GM12878 (cell line): Measurements from ENCODE around the gene TMEM138. TPM values are rescaled to one million over a fixed set of nuclear protein-coding genes. Genes with fewer than 3 reads are reported as not detected.
A peak's percentile ranks its signal among the peaks of the same experiment; 100 is the strongest.

Source experiments
- ATF7 ChIP-seq: fragments of 450-650 bp; IDR thresholded peaks from 2 replicates; pipeline ENCODE4 v1.6.1; 2016; ENCODE audit warnings: low read depth, mild to moderate bottlenecking
- CHD2 ChIP-seq: IDR thresholded peaks from 2 replicates; pipeline ENCODE4 v1.6.1; 2011; ENCODE audit warnings: low read depth, low read length, improper control_type of control experiment, borderline replicate concordance
- CHD4 ChIP-seq: fragments of 200-600 bp; sonication (generic); IDR thresholded peaks from 2 replicates; pipeline ENCODE4 v1.6.1; 2016; ENCODE audit warnings: mild to moderate bottlenecking
- ESRRA ChIP-seq: IDR thresholded peaks from 2 replicates; pipeline ENCODE4 v1.6.1; 2012; ENCODE audit warnings: mild to moderate bottlenecking, low read length, improper control_type of control experiment
- ETV6 ChIP-seq, 2 experiments: fragments of 450-650 bp in 1 of 2; IDR thresholded peaks in 1 of 2; conservative IDR thresholded peaks in 1 of 2; 2 replicates each; pipeline ENCODE4 v1.6.1; 2014; ENCODE audit warnings: antibody characterized with exemption in 1 of 2, borderline replicate concordance in 1 of 2, low read depth in 1 of 2, mild to moderate bottlenecking in 1 of 2, moderate library complexity in 1 of 2
- EZH2 ChIP-seq: IDR thresholded peaks from 2 replicates; pipeline ENCODE4 v1.6.1; 2012; ENCODE audit warnings: low read depth, mild to moderate bottlenecking, control low read depth, inconsistent platforms, low read length, borderline replicate concordance; ENCODE audit not compliant: control insufficient read depth
- FOXM1 ChIP-seq: IDR thresholded peaks from 2 replicates; pipeline ENCODE4 v1.6.1; 2012; ENCODE audit warnings: low read depth, mild to moderate bottlenecking, inconsistent platforms, low read length, moderate library complexity
- GABPA ChIP-seq: IDR thresholded peaks from 2 replicates; pipeline ENCODE4 v1.6.1; 2014; ENCODE audit warnings: antibody characterized with exemption, low read depth, mild to moderate bottlenecking, inconsistent platforms
- GATAD2B ChIP-seq: fragments of 450-650 bp; conservative IDR thresholded peaks from 2 replicates; pipeline ENCODE4 v1.6.1; 2017; ENCODE audit warnings: low read depth, mild to moderate bottlenecking, moderate library complexity
- HDGF ChIP-seq: fragments of 450-650 bp; IDR thresholded peaks from 2 replicates; pipeline ENCODE4 v1.6.1; 2016; ENCODE audit warnings: antibody characterized with exemption
- MXI1 ChIP-seq: fragments of 150-350 bp; IDR thresholded peaks from 2 replicates; pipeline ENCODE4 v1.6.1; 2011; ENCODE audit warnings: low read depth, mild to moderate bottlenecking, inconsistent platforms, low read length, improper control_type of control experiment
- NRF1 ChIP-seq: conservative IDR thresholded peaks from 2 replicates; pipeline ENCODE4 v1.6.1; 2011; ENCODE audit warnings: mild to moderate bottlenecking, low read depth, low read length, improper control_type of control experiment
- PAX8 ChIP-seq: fragments of 450-650 bp; IDR thresholded peaks from 2 replicates; pipeline ENCODE4 v1.6.1; 2017; ENCODE audit warnings: mild to moderate bottlenecking, moderate library complexity
- PML ChIP-seq: IDR thresholded peaks from 2 replicates; pipeline ENCODE4 v1.6.1; 2012; ENCODE audit warnings: low read length, inconsistent platforms
- POLR2A ChIP-seq: IDR thresholded peaks from 2 replicates; pipeline ENCODE4 v1.6.1; 2011; ENCODE audit warnings: low read depth, mild to moderate bottlenecking, low read length
- RUNX3 ChIP-seq: IDR thresholded peaks from 2 replicates; pipeline ENCODE4 v1.6.1; 2012; ENCODE audit warnings: low read length, inconsistent platforms
- SMAD1 ChIP-seq: fragments of 450-650 bp; IDR thresholded peaks from 2 replicates; pipeline ENCODE4 v1.6.1; 2018; ENCODE audit warnings: mild to moderate bottlenecking, low read depth; ENCODE audit not compliant: partially characterized antibody
- SREBF2 ChIP-seq: IDR thresholded peaks from 2 replicates; pipeline ENCODE4 v1.6.1; 2012; ENCODE audit warnings: mild to moderate bottlenecking, low read length
- STAT1 ChIP-seq: fragments of 450-650 bp; conservative IDR thresholded peaks from 2 replicates; pipeline ENCODE4 v1.6.1; 2014; ENCODE audit warnings: antibody characterized with exemption, mild to moderate bottlenecking
- TARDBP ChIP-seq: IDR thresholded peaks from 2 replicates; pipeline ENCODE4 v1.6.1; 2016; ENCODE audit warnings: borderline replicate concordance
- ZNF207 ChIP-seq: fragments of 450-650 bp; IDR thresholded peaks from 2 replicates; pipeline ENCODE4 v1.6.1; 2014; ENCODE audit warnings: antibody characterized with exemption, mild to moderate bottlenecking, borderline replicate concordance
- ZNF622 ChIP-seq: fragments of 450-650 bp; IDR thresholded peaks from 2 replicates; pipeline ENCODE4 v1.6.1; 2017; ENCODE audit warnings: mild to moderate bottlenecking, inconsistent platforms
- ZZZ3 ChIP-seq: IDR thresholded peaks from 2 replicates; pipeline ENCODE4 v1.6.1; 2011; ENCODE audit warnings: low read depth; ENCODE audit not compliant: control insufficient read depth, insufficient read length
- polyA plus RNA-seq, 11 experiments: library from polyadenylated mRNA; depleted of rRNA in 4 of 11; unstranded in 6 of 11; stranded (reverse) in 5 of 11; fragments of >200 nt; fragmentation: Nextera tagmentation in 4 of 11; fragmentation: Illumina TruSeq in 1 of 11; extraction: Ambion mirVana in 4 of 11; extraction: Trizol in 1 of 11; gene quantifications; 1 replicate in 1 of 11; 2 replicates in 10 of 11; pipeline versions ENCODE4 v1.2.1 to v1.2.3, GENCODE V29; 2011 to 2016; ENCODE audit warnings: inconsistent platforms in 2 of 11, missing spikeins in 2 of 11, low read depth in 1 of 11
- total RNA-seq, 4 experiments: library from RNA; depleted of rRNA in 3 of 4; stranded (reverse); fragments of >200 nt in 3 of 4; fragmentation: Illumina TruSeq in 1 of 4; extraction: Trizol in 1 of 4; gene quantifications; 2 replicates each; pipeline versions ENCODE4 v1.2.1 to v1.2.3, GENCODE V29; 2013 to 2021
- TF ChIP-seq, protein P1 (sequence below): IDR thresholded peaks from 2 replicates; pipeline ENCODE4 v1.6.1; 2011; ENCODE audit warnings: low read depth, mild to moderate bottlenecking, low read length, moderate library complexity, borderline replicate concordance; ENCODE audit errors: extremely low read depth
- TF ChIP-seq, protein P2 (sequence below): IDR thresholded peaks from 2 replicates; pipeline ENCODE4 v1.6.1; 2012; ENCODE audit warnings: low read depth, low read length, improper control_type of control experiment
- TF ChIP-seq, protein P3 (sequence below): fragments of 450-650 bp; conservative IDR thresholded peaks from 2 replicates; pipeline ENCODE4 v1.6.1; 2017; ENCODE audit warnings: mild to moderate bottlenecking, moderate library complexity

Gene TMEM138
- total and polyA plus RNA-seq, 10 of the 15 experiments (the other 5 are each of a cell fraction or from before 2014, with no cell fraction given): 28.5 to 116 (median 73.4) TPM

DNA sequence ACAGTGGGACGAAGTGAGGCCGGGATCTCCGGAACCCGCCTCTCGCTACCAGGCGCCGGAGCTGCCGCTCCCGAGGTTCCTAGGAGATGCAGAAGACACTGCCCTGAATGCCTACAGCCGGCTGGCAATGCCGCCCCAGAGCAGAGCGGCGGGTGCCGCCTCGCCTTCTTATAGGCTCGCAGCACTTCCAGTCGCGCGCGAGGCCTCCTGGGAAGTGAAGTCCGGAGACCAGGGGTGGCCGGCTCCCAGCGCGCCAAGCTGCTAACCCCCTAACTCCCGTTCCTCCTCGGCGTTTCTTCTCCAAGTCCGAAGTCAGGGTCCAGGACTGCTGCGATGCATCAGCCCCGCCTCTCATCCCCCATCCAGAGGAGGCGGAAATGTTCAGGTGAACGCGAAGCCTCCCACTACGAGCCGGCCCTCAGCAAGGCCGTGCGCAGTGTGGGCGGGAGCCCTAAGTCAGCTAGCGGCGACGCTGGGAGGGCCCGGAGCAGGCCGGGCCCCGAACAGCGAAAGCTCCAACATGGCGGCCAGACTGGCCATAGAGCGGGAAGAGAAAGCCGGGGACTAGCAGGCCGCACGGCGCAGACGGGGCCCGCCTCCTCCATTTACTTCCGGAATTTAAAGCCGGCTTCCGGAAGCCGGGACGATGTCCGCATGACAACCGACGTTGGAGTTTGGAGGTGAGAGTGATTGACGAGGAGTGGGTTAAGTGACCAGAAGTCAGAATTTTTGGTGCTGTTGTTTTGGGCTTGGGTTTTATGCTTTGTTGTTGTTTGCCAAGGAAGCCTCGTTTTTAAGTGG is at the start of gene TMEM138, which contains the start of gene CYB561A3 (continued):
- TF ChIP-seq MXI1 (peak; percentile 93), PAX8 (peak; percentile 77; the same call in 1 of the 2 replicates), ATF7 (peak; percentile 25; the same call in 1 of the 2 replicates), SMAD1 (peak; percentile 57), EZH2 (no peak), FOXM1 (no peak; the same call in 1 of the 2 replicates), SREBF2 (peak; percentile 38; the same call in 1 of the 2 replicates), ZZZ3 (no peak), TARDBP (no peak), ESRRA (no peak; the same call in 1 of the 2 replicates), ETV6 (conservative IDR thresholded peaks at IDR 0.05 in 1 of 2, IDR thresholded peaks at IDR 0.05 in 1 of 2; ENCODE audit: borderline replicate concordance in 1 of 2, low read depth in 1 of 2) (peak in 1 of 2 experiments; percentile 48; a peak in 1 of 4 replicates), RUNX3 (no peak; the same call in none of the 2 replicates), ZNF207 (peak; percentile 58; the same call in 1 of the 2 replicates), GATAD2B (peak; percentile 80), PML (peak; percentile 94), GABPA (peak; percentile 92), CHD4 (no peak), NRF1 (0 out of 2 replicates have a peak, but pooled peaks have one; percentile 26), CHD2 (peak; percentile 33; the same call in 1 of the 2 replicates), ZNF622 (no peak), STAT1 (no peak; the same call in 1 of the 2 replicates), POLR2A (peak; percentile 94), HDGF (peak; percentile 51; the same call in 1 of the 2 replicates)
- TF ChIP-seq, protein P1, sequence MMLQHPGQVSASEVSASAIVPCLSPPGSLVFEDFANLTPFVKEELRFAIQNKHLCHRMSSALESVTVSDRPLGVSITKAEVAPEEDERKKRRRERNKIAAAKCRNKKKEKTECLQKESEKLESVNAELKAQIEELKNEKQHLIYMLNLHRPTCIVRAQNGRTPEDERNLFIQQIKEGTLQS: no peak
- TF ChIP-seq, protein P2, sequence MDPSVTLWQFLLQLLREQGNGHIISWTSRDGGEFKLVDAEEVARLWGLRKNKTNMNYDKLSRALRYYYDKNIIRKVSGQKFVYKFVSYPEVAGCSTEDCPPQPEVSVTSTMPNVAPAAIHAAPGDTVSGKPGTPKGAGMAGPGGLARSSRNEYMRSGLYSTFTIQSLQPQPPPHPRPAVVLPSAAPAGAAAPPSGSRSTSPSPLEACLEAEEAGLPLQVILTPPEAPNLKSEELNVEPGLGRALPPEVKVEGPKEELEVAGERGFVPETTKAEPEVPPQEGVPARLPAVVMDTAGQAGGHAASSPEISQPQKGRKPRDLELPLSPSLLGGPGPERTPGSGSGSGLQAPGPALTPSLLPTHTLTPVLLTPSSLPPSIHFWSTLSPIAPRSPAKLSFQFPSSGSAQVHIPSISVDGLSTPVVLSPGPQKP: peak; percentile 86
- TF ChIP-seq, protein P3, sequence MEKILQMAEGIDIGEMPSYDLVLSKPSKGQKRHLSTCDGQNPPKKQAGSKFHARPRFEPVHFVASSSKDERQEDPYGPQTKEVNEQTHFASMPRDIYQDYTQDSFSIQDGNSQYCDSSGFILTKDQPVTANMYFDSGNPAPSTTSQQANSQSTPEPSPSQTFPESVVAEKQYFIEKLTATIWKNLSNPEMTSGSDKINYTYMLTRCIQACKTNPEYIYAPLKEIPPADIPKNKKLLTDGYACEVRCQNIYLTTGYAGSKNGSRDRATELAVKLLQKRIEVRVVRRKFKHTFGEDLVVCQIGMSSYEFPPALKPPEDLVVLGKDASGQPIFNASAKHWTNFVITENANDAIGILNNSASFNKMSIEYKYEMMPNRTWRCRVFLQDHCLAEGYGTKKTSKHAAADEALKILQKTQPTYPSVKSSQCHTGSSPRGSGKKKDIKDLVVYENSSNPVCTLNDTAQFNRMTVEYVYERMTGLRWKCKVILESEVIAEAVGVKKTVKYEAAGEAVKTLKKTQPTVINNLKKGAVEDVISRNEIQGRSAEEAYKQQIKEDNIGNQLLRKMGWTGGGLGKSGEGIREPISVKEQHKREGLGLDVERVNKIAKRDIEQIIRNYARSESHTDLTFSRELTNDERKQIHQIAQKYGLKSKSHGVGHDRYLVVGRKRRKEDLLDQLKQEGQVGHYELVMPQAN: peak; percentile 62; the same call in 1 of the 2 replicates
